Measurements from ENCODE around the gene WFIKKN2.

The WFIKKN2 gene

GRCh38 chr17:50868140-50868438 lies 32.7 kb downstream of the WFIKKN2 start:
- Histone ChIP-seq H3K4me3 (ENCODE audit: low read depth, low read length, poor library complexity, severe bottlenecking) (peak overlapping the region; percentile 75), H3K36me3 (ENCODE audit: insufficient read depth, low read length) (peaks cover 6% of the 10 kb centered on the region; the same call in 1 of the 2 replicates), H3K4me2 (ENCODE audit: low read length) (peak overlapping the region; percentile 71), H3F3A (ENCODE audit: insufficient read depth, low read length) (no peaks in the 10 kb centered on the region), H3K9me2 (ENCODE audit: low read depth, low read length) (no peaks in the 10 kb centered on the region), H3K4me1 (ENCODE audit: insufficient read depth, low read length, severe bottlenecking) (peaks cover 29% of the 10 kb centered on the region), H3K9ac (ENCODE audit: low read length) (peak overlapping the region; percentile 92), H3K27ac (ENCODE audit: low read depth, low read length, poor library complexity, severe bottlenecking) (peak overlapping the region; percentile 93), H4K20me1 (ENCODE audit: insufficient read depth, low read length) (no peaks in the 10 kb centered on the region), H2AFZ (ENCODE audit: low read length) (no peak overlapping the region), H3K9me3 (ENCODE audit: low read length) (no peaks in the 10 kb centered on the region), H3K79me2 (ENCODE audit: insufficient read depth, low read length) (peaks cover 12% of the 10 kb centered on the region), H3K27me3 (ENCODE audit: insufficient read depth, low read length) (no peaks in the 10 kb centered on the region)
- TF ChIP-seq CTCF (IDR thresholded peaks at IDR 0.05; ENCODE audit: low read length) (no peak), EZH2 (IDR thresholded peaks at IDR 0.05; ENCODE audit: borderline replicate concordance, low read length) (no peak)

- no peaks in the 10 kb centered on the region for H3K9me2 ChIP-seq (ENCODE audit: low read depth, low read length)
- peaks cover 1% of the 10 kb centered on the region; the same call in 1 of the 2 replicates for H3K36me3 ChIP-seq (ENCODE audit: insufficient read depth, low read length)
- H3F3A ChIP-seq (ENCODE audit: insufficient read depth, low read length): no peaks in the 10 kb centered on the region
- H3K27ac ChIP-seq (ENCODE audit: low read depth, low read length, poor library complexity, severe bottlenecking): no peak overlapping the region
- peaks cover 29% of the 10 kb centered on the region for H3K4me1 ChIP-seq (ENCODE audit: insufficient read depth, low read length, severe bottlenecking)
- H4K20me1 ChIP-seq (ENCODE audit: insufficient read depth, low read length): no peaks in the 10 kb centered on the region
- TF ChIP-seq CTCF (IDR thresholded peaks at IDR 0.05; ENCODE audit: low read length) (no peak), EZH2 (IDR thresholded peaks at IDR 0.05; ENCODE audit: borderline replicate concordance, low read length) (no peak)
- peak overlapping the region; percentile 71 for H3K4me2 ChIP-seq (ENCODE audit: low read length)
- no peaks in the 10 kb centered on the region for H3K9me3 ChIP-seq (ENCODE audit: low read length)
- H2AFZ ChIP-seq (ENCODE audit: low read length): no peak overlapping the region
- H3K79me2 ChIP-seq (ENCODE audit: insufficient read depth, low read length): peaks cover 12% of the 10 kb centered on the region
- peak overlapping the region; percentile 75 for H3K4me3 ChIP-seq (ENCODE audit: low read depth, low read length, poor library complexity, severe bottlenecking)
- peak overlapping the region; percentile 92; the same call in 1 of the 2 replicates for H3K9ac ChIP-seq (ENCODE audit: low read length)
- H3K27me3 ChIP-seq (ENCODE audit: insufficient read depth, low read length): no peaks in the 10 kb centered on the region
These were observed 33.2 kb downstream of the WFIKKN2 start for GRCh38 chr17:50868602-50869001.

DNA sequence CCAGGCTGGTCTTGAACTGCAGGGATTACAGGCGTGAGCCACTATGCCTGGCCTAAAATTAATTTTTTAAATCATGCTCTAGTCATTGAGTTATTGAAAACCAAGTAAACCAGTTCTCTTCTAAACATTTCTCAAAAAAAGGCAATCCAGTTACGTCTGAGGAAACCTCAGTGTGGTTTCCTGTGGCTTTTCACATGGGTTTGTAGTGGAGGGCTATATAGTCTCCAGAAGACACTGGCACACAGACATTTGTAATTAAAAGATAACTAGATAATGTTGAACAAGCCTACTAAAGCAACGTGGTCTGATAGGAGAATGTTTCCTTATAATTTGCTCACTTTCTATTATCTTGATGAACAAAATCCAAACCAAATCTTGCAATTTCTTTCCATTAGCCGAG lies 36.0 kb downstream of the WFIKKN2 start:
- Histone ChIP-seq H3K79me2 (ENCODE audit: insufficient read depth, low read length) (no peaks in the 10 kb centered on the region), H4K20me1 (ENCODE audit: insufficient read depth, low read length) (no peaks in the 10 kb centered on the region), H3K4me1 (ENCODE audit: insufficient read depth, low read length, severe bottlenecking) (peaks cover 14% of the 10 kb centered on the region), H3K9ac (ENCODE audit: low read length) (no peak overlapping the region), H3K4me3 (ENCODE audit: low read depth, low read length, poor library complexity, severe bottlenecking) (no peak overlapping the region), H3K4me2 (ENCODE audit: low read length) (no peak overlapping the region), H3K9me2 (ENCODE audit: low read depth, low read length) (no peaks in the 10 kb centered on the region), H3K9me3 (ENCODE audit: low read length) (no peaks in the 10 kb centered on the region), H3K36me3 (ENCODE audit: insufficient read depth, low read length) (no peaks in the 10 kb centered on the region), H3F3A (ENCODE audit: insufficient read depth, low read length) (no peaks in the 10 kb centered on the region), H3K27ac (ENCODE audit: low read depth, low read length, poor library complexity, severe bottlenecking) (no peak overlapping the region), H3K27me3 (ENCODE audit: insufficient read depth, low read length) (no peaks in the 10 kb centered on the region), H2AFZ (ENCODE audit: low read length) (no peak overlapping the region)
- TF ChIP-seq CTCF (IDR thresholded peaks at IDR 0.05; ENCODE audit: low read length): no peak
- TF ChIP-seq EZH2 (IDR thresholded peaks at IDR 0.05; ENCODE audit: borderline replicate concordance, low read length): no peak

Measured in OCI-LY1 (cell line).